ENCODE results near the gene TMEM132A.

GRCh38 chr11:60947700-60948099 lies 23.4 kb downstream of the TMEM132A start:
- no peak for TF ChIP-seq STAT6 (CRISPR knock-in tag; conservative IDR thresholded peaks at IDR 0.05; ENCODE audit: low read depth)
- no peak for TF ChIP-seq ZNF138 (CRISPR knock-in tag; conservative IDR thresholded peaks at IDR 0.05)
